GM23248 (cell line): ENCODE data around the gene GCC2. TPM values are rescaled to one million over a fixed set of nuclear protein-coding genes. Genes with fewer than 3 reads are reported as not detected.
A peak's percentile ranks its signal among the peaks of the same experiment; 100 is the strongest.

ENCODE experiments used
- DNase-seq: peaks from one replicate; pipeline ENCODE4 v3.0.0-alpha.2; 2015
- H2AFZ ChIP-seq: fragments of 200-600 bp; sonication (generic); 2 replicates; pipeline ENCODE4 v1.6.1; 2016; ENCODE audit warnings: antibody characterized with exemption
- H3F3A ChIP-seq: fragments of 200-600 bp; sonication (generic); 2 replicates; pipeline ENCODE4 v1.6.1; 2016; ENCODE audit warnings: mild to moderate bottlenecking, antibody characterized with exemption, mixed run types; ENCODE audit not compliant: insufficient read depth
- H3K27ac ChIP-seq: fragments of 200-600 bp; sonication (generic); 2 replicates; pipeline ENCODE4 v1.5.1; 2016; ENCODE audit warnings: mild to moderate bottlenecking
- H3K27me3 ChIP-seq: fragments of 200-600 bp; sonication (generic); replicated peaks from 2 replicates; pipeline ENCODE4 v1.6.1; 2016; ENCODE audit warnings: mild to moderate bottlenecking; ENCODE audit not compliant: insufficient read depth
- H3K36me3 ChIP-seq: fragments of 200-600 bp; sonication (generic); 2 replicates; pipeline ENCODE4 v1.6.1; 2016; ENCODE audit warnings: low read depth, mild to moderate bottlenecking
- H3K4me1 ChIP-seq: fragments of 200-600 bp; sonication (generic); 2 replicates; pipeline ENCODE4 v1.6.1; 2016; ENCODE audit warnings: mild to moderate bottlenecking; ENCODE audit not compliant: insufficient read depth
- H3K4me2 ChIP-seq: fragments of 200-600 bp; sonication (generic); one replicate; pipeline ENCODE4 v1.6.1; 2016; ENCODE audit warnings: mild to moderate bottlenecking; ENCODE audit not compliant: unreplicated experiment
- H3K4me3 ChIP-seq: fragments of 200-600 bp; sonication (generic); 2 replicates; pipeline ENCODE4 v1.5.1; 2016; ENCODE audit warnings: mild to moderate bottlenecking
- H3K79me2 ChIP-seq: fragments of 200-600 bp; sonication (generic); 2 replicates; pipeline ENCODE4 v1.6.1; 2016; ENCODE audit warnings: mild to moderate bottlenecking; ENCODE audit not compliant: insufficient read depth
- H3K9ac ChIP-seq: fragments of 200-600 bp; sonication (generic); 2 replicates; pipeline ENCODE4 v1.6.1; 2016; ENCODE audit warnings: mild to moderate bottlenecking
- H3K9me2 ChIP-seq: fragments of 200-600 bp; sonication (generic); 2 replicates; pipeline ENCODE4 v1.6.1; 2016; ENCODE audit warnings: mixed run types, mild to moderate bottlenecking, moderate library complexity; ENCODE audit not compliant: insufficient read depth
- H3K9me3 ChIP-seq: fragments of 200-600 bp; sonication (generic); one replicate; pipeline ENCODE4 v1.6.1; 2017; ENCODE audit warnings: low read depth
- H4K20me1 ChIP-seq: fragments of 200-600 bp; sonication (generic); 2 replicates; pipeline ENCODE4 v1.6.0; 2016; ENCODE audit not compliant: insufficient read depth
- EZH2 ChIP-seq: fragments of 200-600 bp; sonication (generic); IDR thresholded peaks from 2 replicates; pipeline ENCODE4 v1.6.1; 2018; ENCODE audit warnings: antibody characterized with exemption, mild to moderate bottlenecking; ENCODE audit not compliant: insufficient read depth, poor library complexity, severe bottlenecking
- EZH2phosphoT487 ChIP-seq: fragments of 200-600 bp; sonication (generic); IDR thresholded peaks from 2 replicates; pipeline ENCODE4 v1.6.1; 2018; ENCODE audit warnings: antibody characterized with exemption, moderate library complexity, mild to moderate bottlenecking, low read depth; ENCODE audit not compliant: insufficient read depth
- WGBS, 2 experiments: methylation state at CpG; one replicate each; pipeline ENCODE4 v1.1.6; 2015 to 2017; ENCODE audit warnings: low lambda C conversion rate in 2 of 2, low coverage in 1 of 2; ENCODE audit errors: missing lambda C conversion rate in 2 of 2; 5-methylcytosine and 5-hydroxymethylcytosine counted together
- in situ Hi-C: fragments of 300-500 bp; cut with MboI; formaldehyde crosslinking; loops from 2 replicates; pipeline ENCODE4 v1.15.0; 2020
- polyA plus RNA-seq: library from polyadenylated mRNA; unstranded; fragments of >200 nt; fragmentation: Nextera tagmentation; extraction: Ambion mirVana; gene quantifications from 2 replicates; pipeline ENCODE4 v1.2.1, GENCODE V29; 2016
- total RNA-seq: library from RNA; depleted of rRNA; stranded (reverse); fragments of >200 nt; shearing (Covaris generic); gene quantifications from 2 replicates; pipeline ENCODE4 v1.2.3, GENCODE V29; 2014

GCC2 gene
- total and polyA plus RNA-seq, 2 experiments from 2014 or later, result 21.7 to 53.1 TPM

DNA sequence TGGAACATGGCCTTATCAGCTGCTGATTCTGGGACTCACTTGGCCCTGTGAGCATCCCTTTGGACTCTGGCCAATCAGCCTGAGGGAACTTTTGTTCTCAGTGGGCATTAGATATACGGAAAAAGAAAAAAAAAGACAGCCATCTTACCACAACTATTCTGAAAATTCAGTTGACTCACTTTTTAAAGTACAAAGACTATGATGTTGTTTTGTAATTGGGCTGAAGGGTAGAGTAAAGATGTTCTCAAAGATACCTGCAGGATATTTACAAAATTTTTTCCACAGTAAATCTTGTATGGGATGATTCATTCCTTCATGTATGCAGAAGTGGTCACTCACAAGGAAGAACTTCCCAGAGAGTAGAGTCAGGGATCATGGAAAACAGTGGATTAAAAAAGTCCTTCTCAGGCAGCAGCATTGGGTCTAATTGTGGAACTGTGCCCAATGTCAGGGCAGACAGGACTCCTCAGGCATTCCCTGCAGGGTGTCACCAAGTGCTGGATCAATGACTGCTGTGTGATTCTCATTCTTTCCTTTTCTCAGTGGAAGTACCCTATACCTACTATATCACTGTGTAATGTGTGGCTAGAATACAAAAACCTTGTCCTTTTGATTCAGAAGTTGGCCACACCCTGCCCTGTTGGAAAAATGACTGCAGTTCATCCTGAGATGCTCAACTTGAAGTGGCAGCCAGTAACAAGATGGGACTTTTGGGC, 35.9 kb upstream of the GCC2 start:
- WGBS, 2 experiments, result 0 to 6% methylated on average over 1 of the region's 1 CpG
- in situ Hi-C loops, result no loop called here
- H3K79me2 ChIP-seq, result no peaks in the 10 kb centered on the region
- DNase-seq, result peak; percentile 84
- peaks cover 30% of the 10 kb centered on the region for H3K4me1 ChIP-seq
- no peaks in the 10 kb centered on the region for H3K9me2 ChIP-seq
- no peaks in the 10 kb centered on the region for H3K9me3 ChIP-seq
- H3K9ac ChIP-seq, result peak overlapping the region; percentile 24; the same call in 1 of the 2 replicates
- H3F3A ChIP-seq, result peaks cover 20% of the 10 kb centered on the region
- H3K4me3 ChIP-seq, result no peak overlapping the region
- no peaks in the 10 kb centered on the region for H3K27me3 ChIP-seq
- H3K27ac ChIP-seq, result peak overlapping the region; percentile 73
- peak overlapping the region; percentile 43 for H3K4me2 ChIP-seq
- TF ChIP-seq EZH2 (no peak), EZH2phosphoT487 (peak; percentile 54; the same call in 1 of the 2 replicates)
- H2AFZ ChIP-seq, result no peak overlapping the region
- no peaks in the 10 kb centered on the region for H3K36me3 ChIP-seq
- H4K20me1 ChIP-seq, result no peaks in the 10 kb centered on the region

DNA sequence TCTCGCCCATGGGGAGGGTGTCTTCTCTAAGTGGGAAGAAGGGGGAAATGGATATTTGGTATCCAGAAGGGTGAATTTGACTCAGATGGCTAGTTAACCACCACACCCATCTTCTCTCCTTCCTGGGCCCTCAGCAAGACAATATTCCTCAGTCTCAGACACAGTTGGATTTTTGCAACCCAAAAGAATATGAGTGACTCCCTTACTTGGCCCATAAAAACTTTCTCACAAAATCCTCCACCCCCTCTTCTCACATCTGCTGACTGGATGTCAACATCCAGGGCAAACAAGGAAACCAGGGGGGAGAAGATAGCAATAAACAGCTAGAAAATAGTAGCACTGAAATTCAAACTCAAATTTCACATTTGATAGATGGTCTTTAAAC, 35.3 kb upstream of the GCC2 start:
- in situ Hi-C loops, result no loop called here
- Histone ChIP-seq H3K27ac (peak overlapping the region; percentile 73), H3K4me1 (peaks cover 30% of the 10 kb centered on the region), H3F3A (peaks cover 20% of the 10 kb centered on the region), H3K27me3 (no peaks in the 10 kb centered on the region), H3K9me3 (no peaks in the 10 kb centered on the region), H3K9ac (0 out of 2 replicates have a peak overlapping the region, but pooled peaks have one; percentile 24), H3K4me2 (peak overlapping the region; percentile 43), H3K79me2 (no peaks in the 10 kb centered on the region), H3K4me3 (no peak overlapping the region), H4K20me1 (no peaks in the 10 kb centered on the region), H2AFZ (no peak overlapping the region), H3K9me2 (no peaks in the 10 kb centered on the region), H3K36me3 (no peaks in the 10 kb centered on the region)
- peak; percentile 46 for DNase-seq
- 88 to 100% methylated on average over 1 of the region's 1 CpG for WGBS, 2 experiments
- TF ChIP-seq EZH2phosphoT487 (no peak), EZH2 (no peak)

DNA sequence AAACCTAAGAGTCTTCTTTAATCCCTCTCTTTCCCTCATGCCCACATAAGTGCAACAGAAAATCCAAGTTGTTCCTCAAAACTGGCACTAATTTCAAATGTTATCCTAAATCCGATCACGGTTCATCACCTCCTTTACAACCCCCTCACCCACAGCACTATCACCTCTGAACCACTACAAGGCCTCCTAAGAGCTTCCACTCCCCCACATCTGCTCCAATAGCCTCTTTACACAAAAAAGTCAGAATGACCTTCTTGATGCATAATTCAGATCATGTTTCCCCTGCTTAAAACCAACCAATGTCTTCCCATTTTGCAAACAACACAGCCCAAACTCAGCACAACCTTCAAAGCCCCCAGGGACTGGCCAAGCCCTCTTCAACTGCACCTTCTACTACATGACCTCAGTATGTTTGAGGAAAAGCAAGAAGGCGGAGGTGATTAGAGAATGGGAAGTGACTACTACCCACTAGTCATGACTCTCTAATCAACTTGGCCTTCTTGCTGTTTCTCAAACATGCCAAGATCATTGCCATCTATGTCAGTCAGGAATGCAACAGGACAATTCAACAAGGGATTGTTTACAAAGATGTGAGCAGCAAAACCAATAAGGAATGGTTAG, 34.6 kb upstream of the GCC2 start:
- no peak for TF ChIP-seq EZH2phosphoT487
- no peak for TF ChIP-seq EZH2
- DNase-seq, result peak; percentile 42
- in situ Hi-C loops, result no loop called here
- Histone ChIP-seq H3K9me2 (no peaks in the 10 kb centered on the region), H3K4me3 (no peak overlapping the region), H3K9ac (no peak overlapping the region), H3K4me2 (no peak overlapping the region), H3K36me3 (no peaks in the 10 kb centered on the region), H2AFZ (no peak overlapping the region), H3K9me3 (no peaks in the 10 kb centered on the region), H3K27me3 (no peaks in the 10 kb centered on the region), H3F3A (peaks cover 20% of the 10 kb centered on the region), H3K27ac (no peak overlapping the region), H3K4me1 (peaks cover 28% of the 10 kb centered on the region), H3K79me2 (no peaks in the 10 kb centered on the region), H4K20me1 (no peaks in the 10 kb centered on the region)
- WGBS, 2 experiments, result 69 to 75% methylated on average over 3 of the region's 3 CpGs

DNA sequence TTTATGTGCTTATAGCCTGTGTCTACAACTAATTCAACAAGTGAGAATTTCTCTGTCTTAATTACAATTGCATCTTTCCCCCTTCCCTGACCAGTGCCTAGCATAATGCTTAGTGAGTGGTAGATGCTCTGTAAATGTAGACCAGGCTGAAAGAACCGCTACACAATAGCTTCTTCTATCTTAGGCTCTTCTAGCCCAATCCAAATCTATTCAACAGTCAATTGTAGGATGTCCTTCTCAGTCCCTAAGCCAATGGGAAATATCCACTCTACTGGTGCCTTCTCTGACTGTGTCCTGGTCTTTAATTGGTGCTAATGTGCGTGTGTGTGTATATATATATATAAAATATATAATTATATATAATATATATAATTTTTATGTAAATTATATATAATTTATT, 34.1 kb upstream of the GCC2 start:
- Histone ChIP-seq H3K9me2 (no peaks in the 10 kb centered on the region), H3F3A (peaks cover 20% of the 10 kb centered on the region), H4K20me1 (no peaks in the 10 kb centered on the region), H3K4me2 (no peak overlapping the region), H3K9ac (no peak overlapping the region), H3K27me3 (no peaks in the 10 kb centered on the region), H3K79me2 (no peaks in the 10 kb centered on the region), H3K4me3 (no peak overlapping the region), H3K27ac (no peak overlapping the region), H2AFZ (no peak overlapping the region), H3K36me3 (no peaks in the 10 kb centered on the region), H3K4me1 (peaks cover 22% of the 10 kb centered on the region), H3K9me3 (no peaks in the 10 kb centered on the region)
- TF ChIP-seq EZH2phosphoT487 (no peak), EZH2 (no peak)
- in situ Hi-C loops, result no loop called here
- DNase-seq, result no peak
- WGBS, 2 experiments, result 92 to 93% methylated on average over 2 of the region's 2 CpGs
